NCI-H510A treated with DMSO at 0.1 percent for 48 hours (cell line): ENCODE data around the gene BUD23.
"Not testable (repeated sequence)": the region's sequence is repeated elsewhere in the genome, so short reads cannot be mapped to it uniquely, and the experiment has no call there.

ENCODE experiments used
- DNase-seq: peaks from one replicate; lab custom pipeline; 2025; lab: John Stamatoyannopoulos, UW

Gene BUD23

GRCh38 chr7:73719806-73720169 is 36.4 kb downstream of the BUD23 start:
- DNase-seq, result no peak

GRCh38 chr7:73720443-73720842 is 37.0 kb downstream of the BUD23 start:
- DNase-seq, result not testable (repeated sequence)

- no peak for DNase-seq
Observed at GRCh38 chr7:73721377-73721817, 38.0 kb downstream of the BUD23 start.

GRCh38 chr7:73722182-73722581 is 38.8 kb downstream of the BUD23 start:
- not testable (repeated sequence) for DNase-seq

- no peak for DNase-seq
Observed at GRCh38 chr7:73722785-73723184, 39.4 kb downstream of the BUD23 start.

GRCh38 chr7:73723813-73724212 is 40.4 kb downstream of the BUD23 start:
- no peak for DNase-seq

DNA sequence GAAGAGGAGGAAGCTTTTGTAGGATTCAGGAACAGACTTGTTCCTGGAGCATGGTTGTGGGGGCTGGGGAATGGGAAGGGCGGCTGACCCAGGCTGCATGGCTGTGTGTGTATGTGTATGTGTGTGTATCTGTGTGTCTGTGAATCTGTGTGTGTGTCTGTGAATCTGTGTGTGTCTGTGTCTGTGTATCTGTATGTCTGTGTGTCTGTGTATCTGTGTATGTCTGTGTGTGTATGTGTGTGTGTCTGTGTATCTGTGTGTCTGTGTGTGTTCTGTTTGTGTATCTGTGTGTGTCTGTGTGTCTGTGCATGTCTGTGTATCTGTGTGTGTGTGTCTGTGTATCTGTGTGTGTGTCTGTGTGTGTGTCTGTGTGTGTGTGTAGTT is 42.7 kb downstream of the BUD23 start:
- no peak for DNase-seq

DNA sequence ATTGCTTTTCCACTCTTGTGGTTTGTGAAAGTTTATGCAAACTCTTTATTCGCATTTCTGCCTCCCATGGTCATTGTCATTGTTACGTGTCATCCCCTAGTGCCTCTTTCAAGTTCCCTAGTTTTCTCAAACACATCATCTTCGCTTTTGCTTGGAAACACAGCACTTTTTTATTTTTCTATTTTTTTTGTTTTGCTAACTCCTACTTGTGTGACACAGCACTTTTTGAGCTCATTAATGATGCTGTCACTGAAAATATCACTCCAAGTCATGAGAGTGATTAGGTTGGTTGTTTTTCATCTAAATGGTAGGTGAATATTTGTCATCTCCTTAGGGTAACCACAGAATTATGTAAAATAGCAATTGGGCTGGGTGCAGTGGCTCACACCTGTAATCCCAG is 44.6 kb downstream of the BUD23 start:
- no peak for DNase-seq

DNA sequence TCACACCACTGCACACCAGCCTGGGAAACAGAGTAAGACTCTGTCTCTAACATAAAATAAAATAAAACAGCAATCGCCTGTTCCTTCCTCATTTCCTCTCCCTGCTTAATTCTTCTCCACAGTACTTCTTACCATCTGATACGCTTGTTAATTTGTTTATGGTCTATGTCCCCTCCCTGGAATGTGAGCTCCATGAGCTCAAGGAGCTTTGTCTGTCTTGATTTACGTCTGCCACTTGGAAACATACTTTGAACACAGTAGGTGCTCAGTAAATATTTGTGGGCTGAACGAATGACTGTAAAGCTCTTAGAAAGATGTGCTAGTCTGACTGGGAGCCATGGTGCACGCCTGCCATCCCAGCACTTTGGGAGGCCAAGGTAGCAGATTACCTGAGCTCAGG is 45.2 kb downstream of the BUD23 start:
- DNase-seq, result no peak

- no peak for DNase-seq
Observed at GRCh38 chr7:73730485-73730884, 47.1 kb downstream of the BUD23 start.

GRCh38 chr7:73732397-73732796 is 49.0 kb downstream of the BUD23 start:
- DNase-seq, result no peak

DNA sequence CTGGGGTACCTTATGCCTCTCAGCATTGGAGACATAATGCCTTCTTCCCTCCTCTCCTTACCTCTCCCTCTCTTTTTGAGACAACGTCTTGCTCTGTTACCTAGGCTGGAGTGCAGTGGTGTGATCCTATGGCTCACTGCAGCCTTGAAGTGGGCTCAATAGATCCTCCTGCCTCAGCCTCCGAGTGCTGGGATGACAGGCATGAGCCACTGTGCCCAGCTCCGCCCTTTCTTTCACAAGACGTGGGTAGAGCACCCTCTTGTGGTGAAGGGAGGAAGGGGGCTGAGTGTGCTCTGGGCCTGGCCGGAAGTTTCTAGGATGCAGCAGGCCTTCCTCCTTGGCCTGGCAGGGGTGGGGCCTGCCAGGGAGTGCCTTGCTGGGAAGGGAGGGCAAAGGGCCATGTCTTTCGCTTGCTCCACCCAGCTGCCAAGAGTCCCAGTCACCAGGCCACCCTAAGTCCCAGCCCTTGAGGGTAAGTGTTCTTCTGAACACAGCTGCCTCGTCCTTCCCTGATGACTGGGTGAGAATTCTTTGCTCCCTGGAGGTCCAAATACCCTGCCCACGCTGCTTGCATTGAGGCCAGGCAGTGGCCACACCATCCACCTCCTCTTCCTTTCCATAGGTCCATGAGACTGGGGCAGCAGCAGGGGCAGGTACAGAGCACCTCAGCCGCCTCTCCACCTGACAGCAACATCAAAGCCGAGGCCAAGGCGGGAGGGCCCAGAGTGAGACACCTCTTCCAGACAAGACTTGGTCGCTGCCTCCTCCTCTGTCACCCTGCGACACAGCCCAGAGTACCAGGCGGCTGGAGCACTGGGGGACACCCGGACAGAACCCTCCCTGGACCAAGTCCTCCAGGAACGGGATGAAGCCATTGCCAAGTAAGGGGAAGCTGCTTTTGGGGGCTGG is 51.5 kb downstream of the BUD23 start:
- DNase-seq, result peak; percentile 90

DNA sequence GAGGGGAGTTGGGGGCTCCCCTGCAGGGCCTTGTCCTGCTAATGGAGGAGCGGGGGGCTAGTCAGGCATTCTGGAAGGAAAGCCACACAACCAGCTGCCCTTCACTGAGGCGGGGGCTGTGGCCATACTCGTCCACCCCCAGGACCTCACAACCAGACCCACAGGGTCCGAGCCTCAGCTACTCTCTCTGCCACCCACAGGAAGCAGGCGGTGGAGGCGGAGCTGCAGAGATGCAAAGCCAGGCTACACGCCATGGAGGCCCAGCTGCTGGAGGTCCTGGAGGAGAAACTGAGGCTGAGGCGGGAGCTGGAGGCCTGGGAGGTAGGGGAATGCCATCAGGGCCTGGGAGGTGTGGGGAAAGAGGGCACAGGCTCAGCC is 52.1 kb downstream of the BUD23 start:
- no peak for DNase-seq

DNA sequence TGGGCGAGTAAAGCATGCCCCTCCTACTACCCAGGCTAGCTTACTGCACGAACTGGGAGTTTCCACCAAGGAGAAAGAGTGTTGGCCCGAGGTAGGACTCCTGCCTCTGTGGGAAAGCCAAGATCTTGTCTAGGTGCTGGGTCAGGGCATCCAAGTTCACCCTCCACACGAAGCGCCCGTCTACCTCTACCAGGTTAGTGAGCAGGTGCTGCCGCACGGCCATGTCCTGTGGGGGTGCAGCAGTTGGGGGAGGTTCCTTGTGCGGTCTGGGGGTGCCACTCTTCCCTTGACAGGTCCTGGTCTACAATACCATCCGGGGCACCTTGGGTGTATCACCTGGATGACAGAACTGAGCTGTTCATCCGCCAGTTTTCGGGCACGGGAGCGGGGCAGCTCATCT is 53.5 kb downstream of the BUD23 start:
- DNase-seq, result no peak

DNA sequence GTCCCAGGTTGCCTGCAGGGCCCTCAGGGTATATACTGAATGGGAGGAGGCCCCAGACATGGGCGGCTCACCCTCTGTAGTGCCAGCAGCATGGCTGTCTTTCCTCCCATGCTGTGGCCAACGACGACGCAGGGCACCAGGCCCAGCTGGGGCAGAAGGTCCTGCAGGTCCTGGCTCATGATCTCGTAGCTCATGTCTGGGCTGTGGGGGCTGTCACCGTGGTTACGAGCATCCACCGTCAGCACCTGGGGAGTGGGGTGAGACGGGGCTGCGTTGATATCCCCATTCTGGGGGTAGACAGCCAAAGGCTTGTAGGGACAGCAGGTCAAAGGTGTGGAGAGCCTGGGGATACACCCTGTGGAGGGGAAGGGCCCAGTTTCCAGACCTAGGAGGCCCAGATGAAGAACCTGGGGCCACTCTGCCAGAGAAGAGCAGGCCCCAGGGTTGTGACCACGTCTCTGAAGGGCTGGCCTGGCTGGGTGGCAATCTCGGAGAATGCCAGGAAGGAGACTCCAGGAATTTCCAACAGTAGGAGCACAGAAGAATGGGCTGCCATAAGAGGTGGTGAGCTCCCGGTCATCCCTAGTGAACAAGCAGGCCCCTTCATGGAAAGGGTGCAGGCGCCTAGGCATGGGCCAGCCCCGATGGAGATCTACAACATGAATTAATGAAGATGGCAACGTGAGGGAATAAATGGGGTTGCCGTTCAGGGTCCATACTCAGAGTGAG is 54.3 kb downstream of the BUD23 start:
- DNase-seq, result no peak

DNA sequence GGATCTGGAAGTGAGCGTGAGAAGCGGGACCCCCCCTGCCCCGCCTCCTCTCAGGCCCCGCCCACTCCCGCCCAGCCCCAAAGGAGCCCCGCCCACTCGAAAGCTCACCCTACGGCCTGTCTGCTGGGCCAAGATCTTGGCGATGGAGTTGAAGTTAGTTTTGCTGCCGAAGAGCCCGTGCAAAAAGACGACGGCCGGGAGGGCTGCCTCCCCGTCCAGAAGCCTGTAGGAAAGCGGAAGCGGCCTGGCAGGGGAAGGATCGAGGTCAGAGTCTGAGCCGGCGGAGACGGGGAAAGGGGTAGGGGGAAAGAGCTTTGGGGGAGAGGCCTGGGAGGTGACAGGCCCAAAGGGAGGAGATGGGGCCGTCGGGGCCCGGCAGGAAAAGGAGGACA is 54.8 kb downstream of the BUD23 start:
- no peak for DNase-seq

DNA sequence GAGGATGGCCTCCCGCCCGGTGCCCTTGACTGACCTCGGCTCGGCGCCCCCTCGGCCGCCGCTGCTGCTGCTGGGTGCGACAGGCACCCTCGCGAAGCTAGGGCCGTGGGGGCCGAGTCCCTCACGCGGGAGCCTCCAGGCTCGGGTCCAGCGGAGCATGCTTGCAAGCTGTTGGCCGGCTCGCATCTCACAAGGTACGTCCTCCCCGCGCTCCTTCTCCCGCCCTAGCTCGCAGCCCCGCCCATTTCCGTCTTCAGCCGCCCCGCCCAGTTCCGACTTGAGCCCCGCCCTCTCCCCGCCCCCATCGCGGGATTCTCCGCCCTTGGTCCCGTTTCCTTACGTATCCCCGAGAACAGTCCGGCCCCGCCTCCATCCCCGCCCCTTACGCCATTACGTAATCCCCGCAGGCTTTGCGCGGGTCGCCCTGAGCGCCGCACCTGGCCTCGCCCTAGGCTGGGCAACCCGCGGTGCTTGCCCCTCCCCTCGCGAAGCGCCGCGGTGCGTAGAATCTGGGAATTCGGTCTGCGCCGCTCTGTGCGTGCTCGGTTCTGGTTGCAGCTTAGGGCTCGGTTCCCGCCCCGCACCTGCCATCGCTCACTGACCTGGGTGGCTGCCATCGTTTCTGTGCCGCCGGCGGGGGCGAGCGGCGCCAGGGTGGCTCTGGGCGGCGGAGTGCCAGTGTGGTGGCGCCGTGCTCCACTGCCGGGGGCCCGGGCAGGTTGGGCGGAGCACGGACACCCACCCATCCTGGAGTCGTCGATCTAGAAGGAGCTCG is 55.4 kb downstream of the BUD23 start, which contains the start of gene ABHD11:
TSS of gene ABHD11 (minus strand) at position 191 of the 775 bp plus-strand sequence. CDS start at position 159, 32 bp downstream.
- DNase-seq, result peak; percentile 97

GRCh38 chr7:73739387-73739767 is 56.0 kb downstream of the BUD23 start:
- no peak for DNase-seq

GRCh38 chr7:73740212-73740611 is 56.8 kb downstream of the BUD23 start:
- no peak for DNase-seq

DNA sequence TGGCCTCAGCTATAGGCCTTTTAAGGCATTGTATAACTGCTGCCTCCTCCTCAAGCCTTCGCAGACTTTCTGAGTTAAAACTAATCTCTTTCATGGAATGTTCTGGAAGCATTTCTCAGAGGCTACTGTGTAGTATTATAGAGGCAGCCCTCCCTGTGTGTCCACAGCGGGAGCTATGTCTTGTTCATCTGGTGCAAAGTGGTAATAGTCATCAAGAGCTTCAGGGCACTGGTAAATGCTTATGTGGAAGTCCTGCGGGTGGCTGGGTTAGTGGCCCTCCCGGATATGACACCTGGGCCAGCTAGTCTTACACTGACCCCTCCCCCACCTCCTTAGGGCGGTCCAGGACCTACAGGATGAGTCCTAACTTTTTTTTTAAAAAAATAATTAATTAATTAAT is 57.4 kb downstream of the BUD23 start:
- peak; percentile 85 for DNase-seq

GRCh38 chr7:73741600-73741999 is 58.2 kb downstream of the BUD23 start:
- DNase-seq, result peak; percentile 92

DNA sequence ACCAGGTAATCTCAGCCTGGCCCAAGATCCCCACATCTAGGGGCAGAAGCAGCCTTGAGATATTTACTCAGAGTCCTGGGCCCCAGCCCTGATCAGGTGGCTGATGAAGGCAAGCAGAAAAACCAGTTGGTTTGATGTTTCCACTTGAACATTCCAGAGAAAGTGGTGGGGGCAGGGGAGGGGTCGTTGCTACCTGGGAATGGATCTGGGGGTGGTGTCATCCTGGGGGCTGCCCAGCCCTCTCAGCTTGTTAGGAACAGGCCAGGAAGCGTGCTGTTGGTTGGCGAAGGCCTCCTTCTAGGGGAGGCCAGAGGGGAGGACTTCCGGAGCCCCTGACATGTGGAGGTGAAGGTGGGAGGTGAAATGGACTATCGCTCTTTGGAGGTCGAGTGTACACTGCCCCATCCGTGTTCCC is 58.9 kb downstream of the BUD23 start:
- DNase-seq, result peak; percentile 91
